ENCODE measurements around the gene ATP2B3. TPM values are rescaled to one million over a fixed set of nuclear protein-coding genes. Genes with fewer than 3 reads are reported as not detected.

ATP2B3 gene
- total RNA-seq, 1 experiment from 2014 or later: 0.21 TPM

- DNase-seq (ENCODE audit: low read depth, low spot score): no peak
- Histone ChIP-seq H3K4me1 (ENCODE audit: control insufficient read depth, insufficient read depth, low read length) (peaks cover 10% of the 10 kb centered on the region), H3K4me3 (ENCODE audit: low read depth in 2 of 2, low read length in 2 of 2) (no peak overlapping the region), H3K27ac (ENCODE audit: low read length) (no peak overlapping the region), H3K36me3 (ENCODE audit: control insufficient read depth, insufficient read depth, low read length) (no peaks in the 10 kb centered on the region), H3K9me3 (ENCODE audit: control insufficient read depth, insufficient read depth, low read depth, low read length) (no peaks in the 10 kb centered on the region), H3K27me3 (ENCODE audit: control insufficient read depth, insufficient read depth, low read length) (no peaks in the 10 kb centered on the region; the same call in 1 of the 2 replicates)
- no peak for ATAC-seq
- intact Hi-C loops (cut with micrococcal nuclease; ENCODE audit: unreplicated experiment): no loop called here
- TF ChIP-seq TCF7L2 (IDR thresholded peaks at IDR 0.05; ENCODE audit: low read depth, low read length) (no peak), POLR2AphosphoS5 (IDR thresholded peaks at IDR 0.05; ENCODE audit: low read depth, low read length) (no peak), SIN3A (IDR thresholded peaks at IDR 0.05; ENCODE audit: borderline replicate concordance, insufficient read depth, low read depth, low read length) (no peak), REST (IDR thresholded peaks at IDR 0.05; ENCODE audit: insufficient read depth in 1 of 2, low read depth in 2 of 2, low read length in 1 of 2) (no peak), CTCF (IDR thresholded peaks at IDR 0.05) (no peak)
- ChIA-PET CTCF (no interaction called here), POLR2A (no interaction called here)
- in situ Hi-C loops (cut with HindIII; ENCODE audit: low pct_unique_long_range_greater_than_20kb, low sequenced_read_pairs): no loop called here
- BruUV-seq (replicated peaks): no TSS peak
These were observed 1.4 kb upstream of the ATP2B3 start for GRCh38 chrX:153516073-153516472.

GRCh38 chrX:153517946-153518834, 748 bp downstream of the ATP2B3 start:
- 0 out of 2 replicates have a peak, but pooled peaks have one; percentile 20 for ATAC-seq
- Histone ChIP-seq H3K36me3 (ENCODE audit: control insufficient read depth, insufficient read depth, low read length) (no peaks in the 10 kb centered on the region), H3K4me1 (ENCODE audit: control insufficient read depth, insufficient read depth, low read length) (peaks cover 12% of the 10 kb centered on the region), H3K27me3 (ENCODE audit: control insufficient read depth, insufficient read depth, low read length) (no peaks in the 10 kb centered on the region; the same call in 1 of the 2 replicates), H3K4me3 (ENCODE audit: low read depth in 2 of 2, low read length in 2 of 2) (no peak overlapping the region; a peak in 1 of 4 replicates), H3K27ac (ENCODE audit: low read length) (no peak overlapping the region), H3K9me3 (ENCODE audit: control insufficient read depth, insufficient read depth, low read depth, low read length) (no peaks in the 10 kb centered on the region)
- ChIA-PET CTCF (no interaction called here), POLR2A (no interaction called here)
- BruUV-seq (replicated peaks): no TSS peak
- no peak for TF ChIP-seq TCF7L2 (IDR thresholded peaks at IDR 0.05; ENCODE audit: low read depth, low read length)
- no peak for TF ChIP-seq REST (IDR thresholded peaks at IDR 0.05; ENCODE audit: insufficient read depth in 1 of 2, low read depth in 2 of 2, low read length in 1 of 2)
- no peak for TF ChIP-seq SIN3A (IDR thresholded peaks at IDR 0.05; ENCODE audit: borderline replicate concordance, insufficient read depth, low read depth, low read length)
- TF ChIP-seq CTCF (IDR thresholded peaks at IDR 0.05): no peak
- TF ChIP-seq POLR2AphosphoS5 (IDR thresholded peaks at IDR 0.05; ENCODE audit: low read depth, low read length): no peak
- intact Hi-C loops (cut with micrococcal nuclease; ENCODE audit: unreplicated experiment) (no loop called here), in situ Hi-C loops (cut with HindIII; ENCODE audit: low pct_unique_long_range_greater_than_20kb, low sequenced_read_pairs) (no loop called here)
- no peak for DNase-seq (ENCODE audit: low read depth, low spot score)

Data from Panc1 (cell line).